DOHH2 (cell line): ENCODE measurements around the gene CHCHD6.

Experiments used
- EZH2phosphoT487 ChIP-seq: fragments of 200-600 bp; sonication (generic); IDR thresholded peaks from 2 replicates; pipeline ENCODE4 v1.6.1; 2017; ENCODE audit warnings: borderline replicate concordance, mild to moderate bottlenecking, antibody characterized with exemption, low read length, moderate library complexity, mixed read lengths
- TF ChIP-seq, protein P1 (sequence below): fragments of 200-600 bp; sonication (generic); IDR thresholded peaks from one replicate; pipeline ENCODE4 v1.5.1; 2014; ENCODE audit warnings: antibody characterized with exemption, mild to moderate bottlenecking, low read depth, low read length; ENCODE audit not compliant: poor library complexity, severe bottlenecking

DNA sequence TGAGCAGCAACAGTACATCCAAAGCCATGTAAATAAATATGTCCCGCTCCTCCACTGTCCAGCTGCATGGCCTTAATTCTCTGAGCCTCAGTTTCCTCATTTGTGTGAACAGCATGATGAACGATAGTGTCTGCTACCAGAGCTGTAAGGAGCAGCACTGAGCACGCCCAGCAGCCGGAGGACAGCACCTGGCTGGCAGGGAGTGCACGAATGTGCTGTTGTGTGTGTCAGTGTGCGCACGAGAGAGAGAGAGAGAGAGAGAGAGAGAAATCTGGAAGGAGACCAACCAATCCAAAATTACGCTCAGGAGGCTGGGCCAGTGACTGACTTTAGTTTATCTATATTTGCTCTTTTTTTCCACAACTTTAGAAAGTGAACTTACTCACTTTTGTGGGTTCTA is 252.3 kb downstream of the CHCHD6 start:
- TF ChIP-seq, protein P1, sequence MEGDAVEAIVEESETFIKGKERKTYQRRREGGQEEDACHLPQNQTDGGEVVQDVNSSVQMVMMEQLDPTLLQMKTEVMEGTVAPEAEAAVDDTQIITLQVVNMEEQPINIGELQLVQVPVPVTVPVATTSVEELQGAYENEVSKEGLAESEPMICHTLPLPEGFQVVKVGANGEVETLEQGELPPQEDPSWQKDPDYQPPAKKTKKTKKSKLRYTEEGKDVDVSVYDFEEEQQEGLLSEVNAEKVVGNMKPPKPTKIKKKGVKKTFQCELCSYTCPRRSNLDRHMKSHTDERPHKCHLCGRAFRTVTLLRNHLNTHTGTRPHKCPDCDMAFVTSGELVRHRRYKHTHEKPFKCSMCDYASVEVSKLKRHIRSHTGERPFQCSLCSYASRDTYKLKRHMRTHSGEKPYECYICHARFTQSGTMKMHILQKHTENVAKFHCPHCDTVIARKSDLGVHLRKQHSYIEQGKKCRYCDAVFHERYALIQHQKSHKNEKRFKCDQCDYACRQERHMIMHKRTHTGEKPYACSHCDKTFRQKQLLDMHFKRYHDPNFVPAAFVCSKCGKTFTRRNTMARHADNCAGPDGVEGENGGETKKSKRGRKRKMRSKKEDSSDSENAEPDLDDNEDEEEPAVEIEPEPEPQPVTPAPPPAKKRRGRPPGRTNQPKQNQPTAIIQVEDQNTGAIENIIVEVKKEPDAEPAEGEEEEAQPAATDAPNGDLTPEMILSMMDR = no peak
- no peak for TF ChIP-seq EZH2phosphoT487
